GF-D8 (cell line): ENCODE results near the gene PHKA1.
A peak's percentile ranks its signal among the peaks of the same experiment; 100 is the strongest.
"Not testable (repeated sequence)": the region's sequence is repeated elsewhere in the genome, so short reads cannot be mapped to it uniquely, and the experiment has no call there.

Source experiments
- DNase-seq: peaks from one replicate; lab custom pipeline; 2025; lab: John Stamatoyannopoulos, UW

Gene PHKA1

DNA sequence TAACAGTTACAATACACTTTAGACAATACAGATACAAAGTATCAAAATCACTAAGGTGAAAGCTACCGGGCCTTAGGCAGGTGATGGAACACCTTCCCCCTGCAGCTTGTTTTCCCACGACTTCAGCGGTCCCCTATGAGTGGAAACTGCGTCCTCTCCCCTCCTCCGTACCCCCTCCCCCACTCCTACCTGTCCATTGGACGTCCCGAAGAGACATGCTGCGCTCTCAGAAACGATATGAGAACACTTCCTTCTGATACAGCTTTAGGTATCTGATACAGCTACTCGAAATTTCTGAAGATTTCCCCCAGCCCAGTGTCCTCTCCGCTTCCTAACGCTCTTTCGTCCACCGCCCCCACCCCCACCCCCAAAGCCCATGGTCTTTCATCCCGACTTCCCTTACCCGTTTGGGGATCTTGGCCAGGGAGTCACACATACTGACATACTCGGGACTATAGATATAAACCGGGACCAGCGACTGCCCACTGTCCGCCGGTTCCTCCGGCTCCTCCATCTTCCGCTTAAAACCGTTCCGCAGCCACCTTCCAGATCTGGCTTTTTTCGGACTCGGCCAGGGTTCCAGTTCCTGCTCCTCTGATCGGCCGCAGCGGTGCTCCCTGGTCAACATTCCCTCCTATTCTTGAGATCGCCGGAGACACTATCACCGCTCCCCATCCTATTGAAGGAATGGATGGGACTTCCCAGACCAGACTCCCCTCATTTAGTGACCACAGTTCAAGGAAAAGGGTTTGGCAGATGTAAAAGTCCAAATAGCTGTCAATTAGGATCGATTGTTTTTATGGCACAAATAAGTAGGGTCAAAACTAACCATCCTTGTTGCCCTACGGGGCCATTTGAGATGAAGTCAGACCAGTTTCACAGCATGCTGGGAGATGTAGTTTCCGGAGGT, 141.6 kb downstream of the PHKA1 start, which contains the start of gene HDAC8:
HDAC8 (minus strand) TSS at position 596 of the 910 bp plus-strand sequence; CDS start at position 514, 82 bp downstream.
- DNase-seq = peak; percentile 56

DNA sequence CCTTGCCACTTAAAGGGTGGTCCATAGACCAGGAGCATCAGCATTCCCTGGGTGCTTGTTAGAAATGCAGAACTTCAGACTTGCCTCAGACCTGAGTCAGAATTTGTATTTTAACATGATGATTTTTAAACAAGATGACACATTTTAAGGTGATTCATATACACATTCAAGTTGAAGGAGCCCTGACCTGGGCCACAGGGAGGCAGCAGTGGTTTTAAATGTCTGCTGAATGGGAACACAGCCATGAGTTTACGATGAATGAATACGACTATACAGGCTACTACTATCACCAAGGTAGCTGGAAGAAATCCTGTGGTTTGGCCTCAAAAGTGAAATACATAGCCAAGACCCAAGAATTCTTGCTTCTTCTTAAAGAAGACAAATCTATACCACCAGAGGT, 144.3 kb downstream of the PHKA1 start:
- no peak for DNase-seq

DNA sequence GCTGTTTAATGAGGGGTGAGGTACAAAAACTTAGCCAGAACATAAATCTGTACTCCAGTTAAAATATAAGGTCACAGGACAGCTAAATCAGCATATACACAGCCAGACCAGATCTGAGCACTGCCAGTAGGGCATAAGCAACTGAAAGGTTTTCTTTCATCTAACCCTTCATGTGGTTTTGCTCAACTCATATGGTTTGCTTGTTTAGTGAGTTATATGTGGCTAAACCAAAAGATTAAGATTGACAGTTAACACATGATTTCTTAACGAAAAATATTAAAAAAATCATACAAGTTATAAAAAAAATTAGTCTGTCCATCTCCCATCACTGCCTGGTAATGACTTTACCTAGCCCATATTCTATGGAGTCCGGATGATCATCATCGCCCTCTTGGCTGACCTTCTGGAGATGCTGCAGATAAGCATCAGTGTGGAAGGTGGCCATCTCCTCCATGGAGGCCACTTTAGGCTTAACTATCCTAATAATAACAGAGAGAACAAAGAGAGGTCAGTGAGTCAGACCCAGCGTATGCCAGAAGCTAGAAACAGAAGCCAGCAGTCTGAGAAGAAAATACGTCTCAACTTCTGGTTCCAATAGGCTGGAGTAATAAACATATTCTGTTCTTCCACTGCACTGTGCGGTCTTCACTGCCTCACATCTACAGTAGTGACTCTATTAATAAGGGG, 145.6 kb downstream of the PHKA1 start:
- no peak for DNase-seq

DNA sequence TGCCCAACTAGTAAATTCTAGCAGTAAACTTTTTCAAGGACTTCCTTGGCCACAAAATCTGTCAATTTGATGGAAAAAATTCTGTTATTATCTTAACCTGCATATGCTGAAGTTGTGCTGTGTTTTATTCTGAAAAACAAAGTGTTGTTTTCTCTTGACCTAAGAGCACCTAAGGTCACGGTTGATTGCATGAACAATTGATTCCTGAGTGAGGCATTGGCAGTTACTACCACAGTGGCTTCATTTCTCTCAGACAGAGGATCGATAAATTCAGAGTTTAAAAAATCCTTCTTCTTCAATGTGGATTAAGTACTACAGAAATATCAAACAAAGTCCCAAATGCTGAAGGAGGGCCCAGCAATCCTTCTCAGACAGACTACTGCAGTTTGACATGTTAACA, 147.7 kb downstream of the PHKA1 start:
- no peak for DNase-seq

DNA sequence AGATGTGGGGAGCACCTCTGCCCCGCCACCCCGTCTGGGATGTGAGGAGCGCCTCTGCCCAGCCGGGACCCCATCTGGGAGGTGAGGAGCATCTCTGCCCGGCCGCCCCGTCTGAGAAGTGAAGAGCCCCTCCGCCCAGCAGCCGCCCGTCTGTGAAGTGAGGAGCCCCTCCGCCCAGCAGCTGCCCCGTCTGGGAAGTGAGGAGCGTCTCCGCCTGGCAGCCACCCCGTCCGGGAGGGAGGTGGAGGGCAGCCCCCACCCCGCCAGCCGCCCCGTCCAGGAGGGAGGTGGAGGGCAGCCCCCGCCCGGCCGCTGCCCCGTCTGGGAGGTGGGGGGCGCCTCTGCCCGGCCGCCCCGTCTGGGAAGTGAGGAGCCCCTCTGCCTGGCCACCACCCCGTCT, 154.5 kb downstream of the PHKA1 start:
- DNase-seq = not testable (repeated sequence)

DNA sequence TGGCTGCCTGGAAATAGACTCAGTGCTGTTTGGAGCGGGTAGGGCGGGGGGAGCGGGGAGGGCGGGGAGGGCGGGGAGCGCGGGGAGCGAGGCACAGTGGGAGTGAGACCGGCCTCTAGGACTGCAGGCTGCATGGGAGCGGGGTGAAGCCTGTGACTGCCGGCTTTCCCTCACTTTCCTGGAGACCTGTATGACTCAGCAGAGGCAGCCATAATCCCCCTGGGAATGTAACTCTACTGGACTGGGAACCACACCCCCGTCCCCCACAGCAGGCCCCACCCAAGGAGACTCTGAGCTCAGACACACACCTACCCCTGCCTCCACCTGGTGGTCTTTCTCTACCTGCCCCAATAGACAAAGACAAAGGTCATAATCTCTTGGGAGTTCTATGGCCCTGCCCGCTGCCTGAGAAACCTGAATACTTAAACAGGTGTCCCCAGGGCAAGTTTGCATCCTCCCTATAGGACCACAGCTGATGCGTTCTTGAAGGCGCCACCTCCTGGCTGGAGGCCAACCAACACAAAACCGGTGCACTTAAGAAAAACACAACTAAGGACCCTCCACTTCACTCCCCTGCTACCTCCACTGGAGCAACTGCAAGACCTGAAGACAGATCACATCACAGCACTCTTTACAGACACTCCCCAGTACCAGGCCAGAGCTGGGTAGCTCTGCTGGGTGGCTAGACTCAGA, 159.5 kb downstream of the PHKA1 start:
- no peak for DNase-seq

DNA sequence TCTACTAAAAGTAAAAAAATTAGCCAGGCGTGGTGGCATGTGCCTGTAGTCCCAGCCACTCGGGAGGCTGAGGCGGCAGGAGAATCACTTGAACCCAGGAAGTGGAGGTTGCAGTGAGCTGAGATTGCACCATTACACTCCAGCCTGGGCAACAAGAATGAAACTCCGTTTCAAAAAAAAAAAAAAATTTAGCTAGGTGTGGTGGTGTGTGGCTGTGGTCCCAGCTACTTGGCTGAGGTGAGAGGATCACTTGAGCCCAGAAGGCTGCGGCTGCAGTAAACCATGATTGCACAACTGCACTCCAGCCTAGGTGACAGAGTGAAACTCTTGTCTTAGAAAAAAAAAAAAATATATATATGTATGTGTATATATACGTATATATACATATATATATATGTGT, 161.7 kb downstream of the PHKA1 start:
- not testable (repeated sequence) for DNase-seq

DNA sequence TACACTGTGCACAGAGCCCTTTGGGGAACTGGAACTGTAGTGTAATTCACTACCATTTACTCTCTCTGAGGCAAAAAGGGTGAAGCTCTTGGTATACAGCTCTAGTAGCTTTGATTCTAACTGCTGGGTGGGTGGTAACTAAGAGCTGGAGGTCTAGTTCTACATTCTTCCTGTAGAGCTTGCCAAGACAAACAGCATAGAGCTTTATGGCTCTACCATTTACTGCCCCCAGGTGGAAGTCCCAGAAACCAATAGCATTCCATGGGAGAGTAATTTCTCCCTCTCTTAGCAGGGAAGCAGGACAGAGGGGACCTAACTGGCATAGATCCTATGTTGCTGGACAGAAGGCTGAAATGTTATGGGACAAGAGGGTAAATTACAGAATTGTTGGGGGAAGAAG, 168.1 kb downstream of the PHKA1 start:
- DNase-seq = no peak

DNA sequence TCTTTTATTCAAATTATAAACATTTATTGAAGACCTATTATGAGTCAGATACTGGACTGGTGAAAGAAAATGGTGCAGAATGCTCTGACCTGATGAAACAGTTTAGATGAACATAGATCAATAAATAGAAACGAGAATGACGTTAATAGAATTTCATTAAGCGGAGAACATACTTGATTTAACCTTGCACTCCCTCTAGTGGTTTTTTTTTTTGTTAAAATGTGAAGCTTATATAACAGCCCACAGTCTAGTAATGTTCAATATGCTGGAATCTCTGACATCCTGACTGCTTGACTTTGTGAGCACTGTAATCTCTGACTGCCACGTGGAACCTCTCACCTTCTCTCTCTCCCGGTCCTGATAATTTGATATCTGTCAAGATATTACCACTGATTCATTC, 173.8 kb downstream of the PHKA1 start:
- DNase-seq = no peak

DNA sequence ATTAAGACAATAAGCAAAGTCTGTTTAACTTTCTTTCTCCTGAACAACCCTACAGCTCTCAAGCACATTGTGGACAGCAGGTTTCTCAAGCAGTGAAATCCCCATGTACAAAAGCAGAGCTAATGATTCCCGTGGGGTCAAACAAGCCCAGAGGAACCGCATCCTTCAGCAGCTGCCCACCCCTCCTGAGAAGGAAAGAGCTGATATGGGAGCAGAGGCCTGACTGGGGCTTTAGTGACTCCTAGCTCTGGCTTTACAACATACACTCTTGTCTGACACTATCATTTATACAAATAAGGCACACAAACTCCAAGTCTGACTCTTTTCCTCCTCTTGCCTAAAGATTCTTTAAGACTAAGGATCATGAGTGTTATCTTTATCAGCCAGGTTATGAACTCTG, 174.3 kb downstream of the PHKA1 start:
- DNase-seq = no peak

DNA sequence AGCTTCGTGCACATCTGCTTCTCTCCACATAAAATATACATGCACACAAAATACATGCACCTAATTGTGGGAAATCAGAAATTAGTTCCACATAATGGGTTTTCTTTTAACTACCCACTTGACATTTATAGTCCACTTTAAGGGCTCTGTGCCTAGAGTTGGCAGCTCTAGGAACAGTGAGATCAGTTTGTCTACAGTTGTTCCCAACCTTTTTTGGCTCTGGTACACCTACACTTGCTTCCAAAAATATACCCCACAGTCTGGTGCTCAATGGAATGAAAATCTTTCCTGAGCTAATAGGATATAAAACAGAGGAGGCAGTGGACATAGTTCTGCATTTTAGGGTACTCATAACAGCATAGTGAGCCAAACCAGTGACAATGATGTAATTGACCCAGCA, 177.6 kb downstream of the PHKA1 start:
- DNase-seq = no peak

DNA sequence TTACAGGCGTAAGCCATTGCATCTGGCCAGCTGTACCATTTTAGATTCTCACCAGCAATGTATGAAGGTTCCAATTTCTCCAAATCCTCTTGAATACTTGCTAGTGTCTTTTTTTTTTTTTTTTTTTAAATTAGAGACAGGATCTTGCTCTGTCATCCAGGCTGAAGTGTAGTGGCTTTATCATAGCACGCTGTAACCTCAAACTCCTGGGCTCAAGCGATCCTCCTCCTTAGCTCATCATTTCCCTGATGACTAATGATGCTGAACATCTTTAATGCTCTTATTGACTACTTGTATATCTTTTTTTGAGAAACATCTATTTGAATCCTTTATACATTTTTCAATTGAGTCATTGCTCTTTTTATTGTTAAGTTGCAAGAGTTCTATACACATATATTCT, 181.7 kb downstream of the PHKA1 start:
- no peak for DNase-seq
